Stimulated activated CD4-positive, alpha-beta T cell treated with anti-CD3 and anti-CD28 coated beads, Interleukin-12 subunit alpha, Interleukin-12 subunit beta, amount 100 ng/mL, for 24 hours (primary cell): ENCODE measurements around the gene PNMA5.
A peak's percentile ranks its signal among the peaks of the same experiment; 100 is the strongest.
"Not testable (repeated sequence)": the region's sequence is repeated elsewhere in the genome, so short reads cannot be mapped to it uniquely, and the experiment has no call there.

ENCODE experiments used
- DNase-seq, 2 experiments: peaks; one replicate each; pipeline ENCODE4 v3.0.0-alpha.2; 2020; ENCODE audit warnings: low read depth in 2 of 2

Gene PNMA5

DNA sequence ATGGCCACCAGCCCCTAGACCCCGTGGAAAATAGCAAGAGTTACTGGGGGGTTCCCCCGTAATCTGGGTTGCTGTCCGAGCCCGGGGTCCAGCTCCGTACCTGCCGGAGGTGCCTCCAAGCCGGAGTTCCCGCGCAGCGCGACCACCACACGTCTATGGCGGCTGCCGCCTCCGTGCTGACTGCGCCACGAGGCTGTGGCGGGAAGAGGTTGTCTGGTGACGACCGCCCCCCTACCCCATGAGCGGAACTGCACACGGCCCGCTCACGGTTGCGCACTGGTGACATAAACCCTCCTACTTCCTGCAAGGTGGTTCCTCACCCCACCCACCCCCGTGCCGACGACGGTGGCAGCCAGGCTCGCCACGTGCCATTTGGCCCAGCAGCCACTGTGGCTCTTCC lies at the start of gene PNMA5:
PNMA5 (minus strand) TSS at position 184 of the 400 bp plus-strand sequence. CDS start 2,518 bp downstream, outside the sequence.
- no peak for DNase-seq

DNA sequence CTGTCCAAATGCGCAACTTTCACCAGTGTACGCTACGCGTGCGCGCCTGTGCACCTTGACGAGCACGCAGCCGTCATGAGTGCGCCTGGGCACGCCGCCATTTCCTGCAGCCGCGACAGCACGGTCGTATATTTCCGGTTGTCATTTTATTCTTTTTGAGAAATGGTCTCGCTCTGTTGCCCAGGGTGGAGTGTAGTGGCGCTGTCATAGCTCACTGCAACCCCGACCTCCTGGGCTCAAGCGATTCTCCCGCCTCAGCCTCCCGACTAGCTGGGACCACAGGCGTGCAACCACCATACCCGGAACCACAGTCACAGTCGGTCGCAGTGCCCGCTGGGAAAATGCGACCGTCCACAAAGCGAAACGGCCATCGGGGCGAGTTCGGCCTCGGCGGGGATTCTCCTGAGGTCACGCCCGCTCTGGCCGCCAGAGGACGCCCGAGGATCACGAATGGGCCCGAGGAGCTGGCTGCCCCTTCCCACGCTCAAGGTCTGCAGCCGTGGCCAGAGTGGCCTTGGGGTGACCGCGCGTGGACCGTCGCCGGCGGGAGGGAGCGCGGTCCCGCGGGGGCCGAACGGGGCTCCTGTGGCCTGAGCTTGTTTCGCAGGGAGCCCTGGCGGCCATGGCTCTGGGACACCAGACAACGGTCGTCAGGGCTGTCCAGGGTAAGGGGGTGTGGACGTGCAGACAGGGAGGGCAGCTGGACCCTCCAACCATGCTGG lies 38.6 kb upstream of the PNMA5 start:
- peak; percentile 29 to 58 for DNase-seq

DNA sequence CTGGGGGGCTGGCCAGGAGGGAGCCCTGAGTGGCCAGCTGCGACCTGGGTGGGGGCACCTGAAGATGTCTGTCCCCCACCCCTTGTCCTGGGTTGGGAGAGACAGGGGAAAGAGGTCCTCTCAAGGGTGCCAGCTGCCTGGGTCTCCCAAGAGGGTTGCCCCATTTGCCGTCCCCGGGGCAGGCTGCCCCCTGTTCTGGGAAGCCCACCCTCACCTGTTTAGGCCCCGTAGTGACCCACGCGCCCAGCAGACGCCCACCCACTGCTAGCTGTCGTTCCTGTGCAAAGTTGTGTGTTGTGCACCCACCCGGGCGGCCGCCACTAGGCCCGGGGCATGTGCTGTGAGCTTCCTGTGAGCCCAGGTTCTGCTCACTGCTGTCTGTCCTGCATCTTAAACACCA lies 36.9 kb upstream of the PNMA5 start:
- DNase-seq: no peak

DNA sequence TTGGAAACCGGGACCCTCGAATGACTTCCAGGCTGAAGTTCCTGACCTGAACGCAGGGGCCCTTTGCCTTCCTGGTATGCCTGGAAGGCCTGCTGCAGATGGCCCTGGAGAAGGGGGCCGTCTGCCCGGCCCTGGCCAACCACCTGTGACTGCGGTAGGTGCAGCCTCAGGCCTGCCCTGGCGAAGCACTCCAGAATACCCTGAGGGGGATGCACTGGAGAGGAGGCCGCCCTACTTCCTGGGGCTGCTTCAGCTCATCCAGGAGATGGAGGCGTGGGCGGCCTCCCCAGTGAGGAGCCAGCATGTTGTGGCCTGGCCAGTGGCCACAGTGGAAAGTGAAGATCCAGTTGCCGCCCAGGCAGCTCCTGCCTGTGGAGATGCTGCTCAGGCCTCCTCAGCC lies 36.0 kb upstream of the PNMA5 start:
- DNase-seq: no peak

DNA sequence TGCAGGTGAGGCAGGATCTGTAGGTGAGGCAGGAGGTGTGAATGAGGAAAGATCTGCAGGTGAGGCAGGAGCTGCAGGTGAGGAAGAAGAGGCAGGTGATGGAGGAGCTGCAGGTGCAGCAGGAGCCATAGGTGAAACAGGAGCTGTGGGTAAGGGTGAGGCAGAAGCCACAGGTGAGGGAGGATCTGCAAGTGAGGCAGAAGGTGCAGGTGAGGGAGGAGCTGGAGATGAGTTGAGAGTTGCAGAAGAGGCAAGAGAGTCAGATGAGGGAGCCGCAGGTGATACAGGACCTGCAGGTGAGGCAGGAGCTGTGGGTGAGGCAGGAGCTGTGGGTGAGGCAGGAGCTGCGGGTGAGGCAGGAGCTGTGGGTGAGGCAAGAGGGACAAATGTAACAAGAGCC lies 35.2 kb upstream of the PNMA5 start:
- DNase-seq: no peak

DNA sequence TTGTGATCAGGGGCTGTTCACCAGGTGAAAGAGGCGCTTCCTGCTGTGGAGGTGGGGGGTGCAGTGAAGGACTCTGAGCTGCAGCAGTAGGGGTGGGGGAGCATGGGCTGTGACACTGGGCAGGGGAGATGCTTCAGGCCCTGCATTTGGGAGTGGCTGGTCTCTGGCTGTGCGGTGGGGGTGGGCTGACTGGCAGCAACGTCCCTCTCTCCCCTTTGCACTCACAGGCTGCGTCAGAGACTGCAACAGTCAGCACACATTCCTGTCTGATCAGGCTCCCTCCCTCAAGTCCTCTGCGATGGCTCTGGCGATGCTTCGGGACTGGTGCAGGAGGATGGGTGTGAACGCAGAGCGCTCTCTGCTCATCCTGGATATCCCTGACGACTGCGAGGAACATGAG lies 34.6 kb upstream of the PNMA5 start:
- not testable (repeated sequence) for DNase-seq

DNA sequence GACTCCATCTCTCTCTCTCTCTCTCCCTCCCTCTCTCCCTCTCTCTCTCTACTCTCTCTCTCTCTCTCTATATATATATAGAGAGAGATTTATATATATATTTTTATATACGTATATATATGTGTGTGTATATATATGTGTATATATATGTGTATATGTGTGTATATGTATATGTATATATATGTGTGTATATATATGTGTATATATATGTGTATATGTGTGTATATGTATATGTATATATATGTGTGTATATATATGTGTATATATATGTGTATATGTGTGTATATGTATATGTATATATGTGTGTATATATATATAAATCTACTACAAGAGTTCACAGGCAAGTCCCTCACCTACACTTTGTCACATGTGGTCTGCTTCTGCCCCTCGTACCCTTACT lies 32.6 kb upstream of the PNMA5 start:
- not testable (repeated sequence) for DNase-seq

DNA sequence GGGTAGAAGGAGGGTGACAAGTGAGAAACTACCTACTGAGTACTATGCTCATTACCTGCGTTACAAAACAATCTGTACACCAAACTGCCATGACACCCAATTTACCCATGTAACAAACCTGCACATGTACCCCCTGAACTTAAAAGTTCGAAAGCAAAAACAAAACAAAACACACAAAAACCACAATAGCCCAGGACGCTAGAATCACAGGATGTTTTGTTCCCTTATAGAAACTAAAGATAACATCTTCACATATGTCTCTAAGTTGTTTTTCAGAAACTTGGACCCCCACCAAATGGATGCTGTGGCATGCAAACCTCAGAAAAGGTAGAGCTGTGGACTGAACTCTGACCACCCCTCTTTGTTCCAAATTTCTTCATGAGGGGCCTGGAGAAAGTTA lies 25.2 kb upstream of the PNMA5 start:
- no peak for DNase-seq

DNA sequence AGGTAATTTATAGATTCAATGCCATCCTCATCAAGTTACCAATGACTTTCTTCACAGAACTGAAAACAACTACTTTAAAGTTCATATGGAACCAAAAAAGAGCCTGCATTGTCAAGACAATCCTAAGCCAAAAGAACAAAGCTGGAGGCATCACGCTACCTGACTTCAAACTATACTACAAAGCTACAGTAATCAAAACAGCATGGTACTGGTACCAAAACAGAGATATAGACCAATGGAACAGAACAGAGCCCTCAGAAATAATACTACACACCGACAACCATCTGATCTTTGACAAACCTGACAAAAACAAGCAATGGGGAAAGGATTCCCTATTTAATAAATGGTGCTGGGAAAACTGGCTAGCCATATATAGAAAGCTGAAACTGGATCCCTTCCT lies 23.3 kb upstream of the PNMA5 start:
- not testable (repeated sequence) for DNase-seq

DNA sequence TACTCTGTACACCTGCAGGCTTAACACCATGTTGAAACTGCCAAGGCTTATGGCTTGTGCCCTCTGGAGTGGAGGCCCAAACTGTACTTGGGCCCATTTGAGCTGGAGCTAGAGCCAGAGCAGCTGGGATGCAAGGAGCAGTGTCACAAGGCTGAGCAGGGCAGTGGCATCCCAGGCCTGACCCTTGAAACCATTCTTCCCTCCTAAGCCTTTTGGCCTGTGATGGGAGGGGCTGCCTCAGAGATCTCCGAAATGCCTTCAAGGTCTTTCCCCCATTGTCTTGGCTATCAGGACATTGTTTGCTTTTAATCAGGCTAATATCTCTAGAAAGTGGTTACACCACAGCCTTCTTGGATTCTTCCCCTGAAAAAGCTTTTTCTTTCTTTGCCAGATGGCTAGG lies 10.9 kb upstream of the PNMA5 start:
- no peak for DNase-seq

DNA sequence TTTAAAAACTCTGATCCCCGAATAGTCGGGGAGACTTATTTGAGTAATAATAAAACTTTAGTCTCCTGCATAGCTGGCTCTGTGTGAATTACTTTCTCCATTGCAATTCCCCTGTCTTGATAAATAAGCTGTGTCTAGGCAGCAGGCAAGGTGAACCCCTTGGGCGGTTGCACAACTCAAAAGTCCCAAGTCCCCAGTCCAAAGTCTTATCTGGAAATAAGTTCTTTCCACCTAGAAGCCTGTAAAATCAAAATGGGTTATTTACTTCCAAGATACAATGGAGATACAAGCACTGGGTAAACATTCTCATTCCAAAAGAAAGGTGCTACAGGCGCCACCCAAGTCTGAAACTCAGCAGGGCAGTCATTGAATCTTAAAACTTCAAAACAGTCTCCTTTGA lies 10.1 kb upstream of the PNMA5 start:
- no peak for DNase-seq

DNA sequence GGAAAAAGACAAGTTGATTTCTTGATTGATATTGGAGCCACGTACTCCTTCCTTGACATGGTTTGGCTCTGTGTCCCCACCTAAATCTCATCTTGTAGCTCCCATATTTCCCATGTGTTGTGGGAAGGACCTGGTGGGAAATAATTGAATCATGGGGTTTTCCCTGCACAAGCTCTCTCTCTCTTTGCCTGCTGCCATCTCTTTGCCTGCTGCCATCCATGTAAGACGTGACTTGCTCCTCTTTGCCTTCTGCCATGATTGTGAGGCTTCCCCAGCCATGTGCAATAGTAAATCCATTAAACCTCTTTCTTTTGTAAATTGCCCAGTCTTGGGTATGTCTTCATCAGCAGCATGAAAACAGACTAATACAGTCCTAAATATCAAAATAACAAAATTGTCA lies 8.3 kb upstream of the PNMA5 start:
- not testable (repeated sequence) for DNase-seq

DNA sequence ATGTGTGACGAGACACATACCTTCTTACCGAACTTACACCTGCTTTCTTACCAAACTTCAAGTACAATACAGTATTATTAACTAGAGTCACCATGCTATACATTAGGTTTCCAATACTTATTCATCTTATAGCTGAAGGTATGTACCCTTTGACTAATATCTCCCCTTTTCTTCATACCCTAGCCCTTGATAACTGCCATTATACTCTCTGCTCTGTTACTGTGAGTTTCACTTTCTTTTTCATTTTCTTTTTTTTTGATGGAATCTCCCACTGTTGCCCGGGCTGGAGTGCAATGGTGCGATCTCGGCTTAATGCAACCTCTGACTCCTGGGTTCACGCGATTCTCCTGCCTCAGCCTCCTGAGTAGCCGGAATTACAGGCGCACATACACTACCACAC lies 3.4 kb upstream of the PNMA5 start:
- no peak for DNase-seq

DNA sequence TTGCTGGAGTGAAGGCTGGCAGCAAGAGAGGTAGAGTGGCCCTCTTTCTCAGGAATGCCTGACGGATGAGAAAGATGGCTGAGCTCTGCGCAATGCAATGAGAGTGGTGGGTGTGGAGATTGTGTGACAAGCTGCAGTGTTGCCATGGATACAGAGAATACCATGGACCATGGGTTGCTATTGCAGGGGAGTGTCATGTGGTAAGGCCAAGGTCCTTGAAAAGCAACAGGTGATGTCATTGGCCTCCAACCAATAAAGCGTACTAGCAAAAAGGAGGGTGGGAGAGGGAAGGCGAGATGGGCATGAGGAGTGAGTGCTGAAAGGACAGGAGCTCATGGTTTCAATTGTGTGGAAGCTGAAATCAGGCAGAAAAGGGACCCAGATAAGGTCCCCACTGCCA lies 1.8 kb downstream of the PNMA5 start:
- no peak for DNase-seq

DNA sequence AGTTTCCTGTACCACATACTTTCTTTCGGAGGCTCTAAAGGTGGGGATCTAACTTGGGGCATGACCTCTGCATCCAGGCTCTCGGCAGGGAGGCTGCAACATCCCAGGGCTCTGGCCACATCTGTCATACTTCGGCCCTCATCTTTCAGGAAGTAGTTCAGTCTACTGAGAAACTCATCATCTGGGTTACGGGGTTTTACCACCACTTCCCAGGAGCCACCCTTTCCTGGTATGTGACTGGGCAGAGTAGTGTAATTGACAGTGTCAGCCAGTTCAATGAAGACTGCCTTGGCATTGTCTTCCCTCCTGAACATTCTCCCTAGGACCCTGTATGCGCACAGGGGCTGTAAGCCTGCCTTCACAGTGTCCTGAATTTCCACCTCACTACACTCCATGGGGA lies 2.8 kb downstream of the PNMA5 start:
- DNase-seq: no peak

DNA sequence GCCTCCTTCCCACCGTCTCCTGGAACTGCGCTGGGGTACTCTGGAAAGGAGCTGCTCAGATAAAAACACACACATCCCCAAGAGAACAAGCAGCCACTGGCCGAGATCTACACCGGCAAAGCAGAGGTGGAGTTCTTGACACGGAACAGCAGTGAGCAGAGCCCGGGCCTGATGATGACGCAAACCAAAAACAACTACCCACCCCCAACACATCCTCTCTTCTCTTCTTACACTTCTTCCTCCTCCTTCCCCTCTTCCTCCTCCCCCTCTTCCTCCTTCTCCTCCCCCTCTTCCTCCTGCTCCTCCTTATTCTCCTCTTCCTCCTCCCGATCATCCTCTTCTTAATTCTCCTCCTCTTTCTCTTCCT lies 4.6 kb downstream of the PNMA5 start:
- no peak for DNase-seq

DNA sequence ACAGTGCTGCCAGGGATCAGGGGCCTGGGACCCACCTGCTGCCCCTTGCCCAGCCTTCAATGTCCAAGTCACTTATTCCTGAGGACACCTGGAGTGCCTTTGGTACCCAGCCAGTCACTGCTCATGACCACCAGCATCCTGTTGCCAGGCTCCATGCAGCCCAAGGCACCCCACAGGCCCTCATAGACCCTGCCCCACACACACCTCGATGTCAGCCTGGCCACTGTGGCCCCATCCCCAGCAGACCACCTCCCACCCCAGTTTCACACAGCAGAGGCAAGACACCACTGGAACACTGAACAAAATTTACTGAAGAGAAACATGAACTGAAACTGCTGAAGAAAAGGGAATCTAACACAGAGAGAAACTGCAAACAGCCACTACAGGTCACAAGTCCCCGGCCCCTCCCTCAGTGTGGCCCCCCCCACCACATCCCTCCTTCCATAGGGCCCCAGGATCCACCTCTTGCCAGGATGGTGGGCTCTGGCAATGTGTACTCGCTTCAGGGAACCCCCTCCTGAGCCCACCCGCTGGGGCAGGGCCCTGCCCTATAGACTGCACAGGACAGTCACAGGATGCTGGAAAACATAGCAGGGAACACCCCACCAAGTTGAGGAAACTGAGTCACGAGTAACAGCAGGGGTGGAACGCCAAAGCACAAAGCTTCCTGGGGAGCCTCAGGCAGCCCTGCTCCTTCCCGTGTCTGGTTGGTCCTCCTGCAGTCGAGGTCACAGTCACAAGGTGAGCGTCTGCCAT lies 5.2 kb downstream of the PNMA5 start:
- no peak for DNase-seq

DNA sequence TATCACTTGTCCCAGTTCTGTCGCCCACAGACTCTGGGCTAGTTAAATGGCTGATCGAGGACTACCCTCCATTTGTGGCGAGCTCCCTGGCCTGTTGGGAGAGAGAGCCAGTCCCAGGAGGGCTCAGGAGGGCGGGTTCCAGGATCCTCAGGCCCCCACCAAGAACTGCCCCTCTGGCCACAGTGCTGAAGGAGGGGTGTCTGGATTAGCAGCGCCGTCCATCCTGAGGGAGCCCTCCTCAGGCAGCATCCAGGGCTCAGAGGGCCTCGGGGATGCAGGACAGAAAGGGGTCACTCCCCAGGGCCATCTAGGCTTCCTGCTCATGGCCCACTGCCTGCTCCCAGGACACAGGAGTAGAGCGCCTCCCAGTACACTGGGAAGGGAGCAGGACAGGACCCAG lies 6.1 kb downstream of the PNMA5 start:
- no peak for DNase-seq

DNA sequence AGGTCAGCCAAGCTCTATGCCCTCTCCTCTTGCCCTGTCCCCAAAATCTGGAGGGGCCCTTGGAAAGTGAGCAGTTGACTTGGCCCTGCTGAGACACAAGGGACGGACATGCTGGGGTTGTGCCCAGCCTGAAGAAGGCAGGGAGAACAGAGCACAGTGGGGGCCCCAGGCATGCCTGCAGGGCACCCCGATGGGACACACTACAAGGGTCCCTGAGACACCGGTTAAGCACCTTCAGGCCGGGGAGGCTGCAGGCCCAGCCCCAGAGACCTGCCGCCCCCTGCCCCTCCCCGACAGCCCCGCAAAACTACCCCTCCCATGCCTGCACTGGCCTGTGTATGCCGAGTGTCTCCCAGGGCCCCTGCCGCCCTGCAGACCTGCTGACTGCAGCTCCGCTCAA lies 6.8 kb downstream of the PNMA5 start:
- DNase-seq: not testable (repeated sequence)

DNA sequence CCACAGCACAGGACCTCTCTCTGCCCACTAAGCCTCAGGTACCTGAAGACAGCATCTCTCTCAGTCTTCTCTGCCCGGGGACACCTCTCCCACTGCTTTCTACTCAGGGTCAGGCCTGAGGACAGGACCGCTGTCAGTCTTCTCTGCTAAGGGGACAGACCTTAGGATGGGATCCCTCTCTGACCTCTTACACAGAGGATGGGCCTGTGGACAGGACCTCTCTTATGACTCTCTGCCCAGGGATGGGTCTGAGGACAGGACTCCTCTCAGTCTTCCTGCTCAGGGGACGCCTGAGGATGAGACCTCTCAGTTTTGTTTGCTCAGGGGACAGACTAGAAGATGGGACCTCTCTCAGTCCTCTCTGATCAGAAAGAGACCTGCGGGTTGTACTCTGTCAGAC lies 8.5 kb downstream of the PNMA5 start:
- not testable (repeated sequence) for DNase-seq

DNA sequence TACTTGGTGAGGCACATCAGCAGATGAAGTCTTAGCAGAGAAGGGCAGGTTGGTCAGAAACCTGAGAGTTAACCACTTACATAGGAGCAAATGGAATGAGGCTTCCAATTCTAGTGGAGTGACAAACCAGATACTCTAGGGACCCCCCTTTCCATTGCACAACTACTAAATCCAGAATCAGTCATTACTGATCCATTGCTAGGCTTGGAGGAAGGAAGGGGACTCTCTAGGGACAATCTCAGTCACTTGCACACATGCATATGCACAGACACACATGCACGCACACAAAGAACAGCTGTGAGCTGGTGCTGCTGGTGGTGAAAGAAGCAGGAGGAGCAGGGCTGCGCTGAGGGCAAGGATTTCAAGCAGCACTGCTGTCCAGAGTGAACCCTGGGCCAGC lies 25.7 kb downstream of the PNMA5 start:
- no peak for DNase-seq

DNA sequence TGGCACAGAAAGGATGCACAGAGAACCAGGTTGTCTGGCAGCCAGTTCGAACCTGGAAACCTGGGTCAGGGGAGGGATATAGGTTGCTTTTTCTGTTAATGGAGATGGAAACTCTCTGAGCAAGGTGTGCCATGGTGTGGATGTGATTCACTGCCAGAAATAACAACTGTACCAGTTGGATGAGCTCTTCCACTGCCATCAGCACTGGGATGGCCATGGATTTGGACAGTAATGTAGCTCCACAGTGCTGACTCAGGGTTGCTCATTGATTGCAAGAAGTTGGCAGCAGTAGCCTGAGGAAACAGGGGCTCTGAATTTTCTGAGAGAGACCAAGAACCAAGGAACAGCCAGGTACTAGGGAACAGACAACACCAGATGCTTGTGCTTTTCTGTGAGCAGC lies 33.8 kb downstream of the PNMA5 start:
- no peak for DNase-seq

DNA sequence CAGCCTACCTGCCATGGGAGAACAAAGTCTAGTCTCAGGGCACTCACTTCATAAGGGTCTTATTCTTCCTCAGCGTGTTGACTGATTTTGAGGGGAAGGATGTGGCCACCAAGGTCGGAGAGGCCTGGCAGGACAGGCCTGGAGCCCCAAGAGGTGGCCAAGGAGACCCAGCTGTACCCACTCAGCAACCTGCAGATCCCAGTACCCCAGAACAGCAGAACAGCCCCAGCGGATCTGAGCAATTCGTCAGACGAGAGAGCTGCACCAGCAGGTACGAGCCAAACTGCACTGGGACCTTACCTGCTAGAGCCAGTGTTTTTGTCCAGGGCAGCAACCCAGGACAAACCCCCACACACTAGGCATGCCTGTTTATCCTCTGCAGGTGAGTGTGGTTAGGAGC lies 34.3 kb downstream of the PNMA5 start:
- DNase-seq: no peak
